ENCODE results near the gene ACER1.

The ACER1 gene

DNA sequence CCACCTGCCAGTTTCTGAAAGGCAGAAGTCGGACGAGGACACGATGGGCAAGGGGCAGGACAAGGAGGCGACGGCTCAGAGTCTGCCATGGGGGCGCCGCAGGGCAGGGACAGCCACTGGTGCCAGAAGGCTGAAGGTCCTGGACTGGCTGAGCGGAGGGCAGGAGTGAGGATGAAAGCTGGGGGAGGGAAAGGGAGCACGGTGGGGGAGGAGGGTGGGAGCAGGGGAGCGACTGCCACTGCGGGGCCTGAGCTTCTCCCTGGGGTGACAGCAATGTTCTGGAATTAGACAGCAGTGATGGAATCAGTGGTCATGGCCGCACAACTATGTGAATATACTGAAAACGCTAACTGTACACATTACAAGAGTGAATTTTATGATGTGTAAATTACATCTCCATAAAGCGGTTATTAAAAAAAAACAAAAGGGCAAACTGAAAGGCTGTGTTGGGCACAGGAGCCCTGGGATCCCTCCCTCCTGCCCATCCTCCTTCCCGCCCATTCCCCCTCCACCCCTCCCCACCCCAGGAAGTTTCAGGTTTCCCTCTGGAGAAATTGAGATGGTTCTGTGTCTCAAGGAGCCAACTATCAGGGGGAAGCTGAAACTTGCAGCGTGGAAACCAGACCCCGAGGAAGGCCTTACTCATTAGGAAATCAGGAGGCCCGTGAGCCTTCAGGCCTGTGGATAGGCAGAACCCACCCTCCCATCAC, 69.5 kb downstream of the ACER1 start:
- no peak for DNase-seq

DNA sequence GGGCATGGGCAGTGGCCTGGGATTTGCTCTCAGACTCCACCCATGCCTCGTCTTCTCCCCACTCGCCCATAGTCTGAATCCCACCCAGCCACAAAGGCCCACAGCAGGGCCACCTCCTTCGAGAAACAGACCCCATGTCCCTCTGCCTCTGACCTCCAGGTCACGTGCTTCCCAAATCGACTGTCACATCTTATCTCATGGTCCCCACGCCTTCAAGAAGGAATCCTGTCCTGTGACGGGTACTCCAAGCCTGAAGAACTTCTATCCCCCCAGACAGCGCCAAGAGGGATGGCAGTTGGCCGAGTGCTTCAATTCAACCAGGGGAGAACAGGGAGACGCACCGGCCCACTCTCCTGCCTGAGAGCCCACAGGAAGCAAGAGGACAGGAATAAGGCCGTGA, 70.1 kb downstream of the ACER1 start:
- no peak for DNase-seq

DNA sequence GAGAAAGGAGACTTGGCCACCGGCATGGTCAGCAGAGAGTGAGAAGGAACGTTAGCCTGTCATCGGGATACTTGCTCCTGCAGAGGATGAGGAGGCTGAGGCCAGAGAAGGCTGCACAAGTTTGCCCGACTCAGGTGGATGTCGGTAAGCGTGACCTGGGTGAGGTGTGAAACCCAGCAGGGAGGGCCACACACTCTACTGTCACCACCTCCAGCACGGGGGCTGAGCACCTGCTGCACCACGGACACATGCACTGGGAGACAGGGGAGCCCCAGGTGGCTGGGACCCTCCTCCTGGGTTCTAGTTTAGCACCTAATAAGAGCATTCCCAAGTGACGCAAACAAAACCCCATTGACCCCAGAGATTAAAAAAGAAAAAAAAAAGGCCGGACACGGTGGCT, 70.9 kb downstream of the ACER1 start:
- DNase-seq: no peak

DNA sequence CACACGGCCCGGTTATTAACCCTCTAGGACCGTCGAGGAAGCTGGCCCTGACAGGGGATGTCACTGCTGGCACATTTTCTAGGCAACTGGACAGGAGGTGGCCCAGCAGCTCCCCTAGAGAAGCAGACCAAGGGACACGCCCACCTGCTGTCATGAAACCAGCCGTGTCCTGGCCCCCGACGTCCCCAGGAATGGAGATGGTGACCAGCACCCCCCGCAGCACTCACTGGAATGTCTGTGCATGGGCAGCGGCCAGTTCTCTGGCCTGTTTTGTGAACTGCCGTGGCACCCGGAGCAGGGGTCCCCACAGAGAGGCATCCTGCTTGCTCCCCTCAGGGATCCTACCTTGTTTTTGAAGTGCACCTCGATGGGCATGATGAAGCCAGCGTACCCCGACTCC, 71.5 kb downstream of the ACER1 start:
- no peak for DNase-seq

DNA sequence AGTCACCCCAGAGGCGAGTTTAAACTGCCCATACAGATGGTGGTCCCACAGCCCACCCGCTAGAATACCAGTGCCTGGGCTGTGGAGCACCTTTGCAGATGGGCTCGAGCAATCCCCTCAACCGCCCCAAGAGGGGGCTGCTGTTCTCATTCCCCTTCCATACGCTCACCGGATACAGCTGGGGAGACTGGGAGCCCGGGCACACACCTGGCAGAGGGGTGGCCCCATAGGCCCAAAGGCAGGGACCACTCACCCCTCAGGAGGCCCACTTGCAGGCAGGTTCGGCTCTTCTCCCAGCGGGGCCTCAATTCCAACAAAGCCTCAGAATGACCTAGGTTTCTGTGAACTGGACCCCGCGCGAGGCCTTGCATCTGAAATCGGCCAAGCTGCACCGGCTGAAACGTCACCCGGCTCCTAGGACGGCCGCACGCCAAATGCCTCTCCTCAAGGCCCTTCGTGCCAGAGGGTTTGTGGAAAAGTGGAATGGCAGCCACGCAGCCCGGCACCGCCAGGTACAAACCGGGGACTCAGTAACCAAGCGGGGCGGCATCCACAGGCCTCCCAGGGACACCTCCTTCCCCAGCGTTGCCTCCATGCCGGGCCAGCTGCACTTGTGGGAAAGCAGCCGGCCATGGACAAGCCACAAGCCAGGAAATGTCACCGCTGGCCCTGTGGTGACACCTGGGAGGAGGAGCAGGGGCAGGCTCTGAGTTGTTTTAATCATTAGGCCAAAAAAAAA, 72.3 kb downstream of the ACER1 start:
- DNase-seq: no peak

DNA sequence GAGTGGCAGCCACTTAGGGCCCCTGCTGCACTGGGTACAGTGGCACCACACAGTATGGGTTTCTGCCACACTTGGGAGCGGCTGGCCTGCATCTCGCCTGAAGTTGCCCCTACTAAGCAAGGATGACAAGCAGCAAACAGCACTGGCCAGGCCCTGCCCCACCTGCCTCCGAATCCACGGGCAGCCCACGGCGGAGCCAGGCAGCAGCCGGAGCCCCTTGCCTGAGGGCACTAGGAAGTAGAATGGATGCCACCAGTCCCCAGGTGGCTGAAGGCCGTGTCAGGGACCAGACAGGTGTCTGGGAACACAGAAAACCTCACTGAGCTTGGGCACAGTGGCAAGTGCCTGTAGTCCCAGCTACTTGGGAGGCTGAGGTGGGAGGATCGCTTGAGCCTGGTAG, 73.0 kb downstream of the ACER1 start:
- no peak for DNase-seq

DNA sequence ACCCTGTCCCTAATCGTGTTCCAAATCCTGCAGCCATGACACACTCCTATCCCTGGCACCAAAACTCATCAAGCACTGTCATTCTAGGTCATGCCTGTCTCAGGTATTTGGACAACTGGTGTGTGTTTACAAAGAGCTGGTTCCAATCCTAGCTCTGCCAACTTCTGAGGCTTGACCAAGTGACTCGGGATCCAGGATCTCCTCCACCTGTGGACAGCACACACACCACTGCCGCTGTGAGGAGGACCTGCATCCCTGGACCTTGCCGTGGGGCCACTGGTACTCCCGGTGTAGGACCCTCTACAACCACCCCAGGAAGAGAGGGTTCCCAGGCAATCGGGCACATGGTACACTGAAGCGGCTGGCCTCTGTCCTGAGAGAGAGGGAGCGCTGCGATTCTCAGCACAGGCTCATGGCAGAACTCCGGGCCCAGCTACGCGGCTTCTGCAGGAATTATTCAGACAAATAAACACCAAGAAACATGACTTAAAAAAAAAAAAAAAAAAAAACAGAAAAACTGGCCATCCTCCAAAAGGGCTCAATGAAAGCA, 74.0 kb downstream of the ACER1 start:
- no peak for DNase-seq

DNA sequence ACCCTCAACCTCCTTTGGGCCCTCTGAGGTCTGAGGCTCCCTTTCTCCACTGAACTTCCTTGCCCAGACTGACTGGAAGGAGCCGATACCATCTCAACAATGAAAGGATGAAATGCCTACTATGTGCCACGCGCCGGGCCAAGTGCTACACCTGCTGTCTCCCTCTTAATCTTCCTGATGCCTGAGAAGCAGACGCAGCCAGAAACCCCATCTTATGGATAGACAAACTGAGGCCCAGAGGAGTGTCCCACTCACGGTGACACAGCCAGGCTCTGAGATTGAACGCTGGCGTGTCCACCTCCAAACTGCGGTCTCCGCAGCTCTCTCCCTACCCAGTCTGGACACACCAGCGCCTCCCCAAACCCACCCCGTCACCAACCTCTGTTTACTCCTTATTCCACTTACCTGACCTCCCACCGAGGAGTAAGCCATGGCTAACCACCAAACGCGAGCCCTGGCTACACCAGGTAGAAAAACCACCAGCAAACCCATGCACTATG, 74.5 kb downstream of the ACER1 start:
- DNase-seq: no peak

Measured in T-helper 9 cell (primary cell).